Fibroblast of skin of left quadriceps (primary cell): ENCODE data around the gene NRXN3.

Experiments used
- DNase-seq, 2 experiments: peaks; one replicate each; pipeline ENCODE4 v3.0.0-alpha.2; 2013; ENCODE audit warnings: low read depth in 2 of 2

NRXN3 gene

GRCh38 chr14:78637489-78637888 is 467.3 kb downstream of the NRXN3 start:
- DNase-seq = no peak

- DNase-seq = no peak
Measured at GRCh38 chr14:78637908-78638475, 467.8 kb downstream of the NRXN3 start.

GRCh38 chr14:78638926-78639325 is 468.8 kb downstream of the NRXN3 start:
- DNase-seq = no peak

- no peak for DNase-seq
Measured at GRCh38 chr14:78644824-78645559, 474.8 kb downstream of the NRXN3 start.

- no peak for DNase-seq
Measured at GRCh38 chr14:78652727-78653126, 482.6 kb downstream of the NRXN3 start.

- no peak for DNase-seq
Measured at GRCh38 chr14:78653173-78653572, 483.0 kb downstream of the NRXN3 start.

GRCh38 chr14:78657451-78657850 is 487.3 kb downstream of the NRXN3 start:
- DNase-seq = no peak

GRCh38 chr14:78664841-78665240 is 494.7 kb downstream of the NRXN3 start:
- DNase-seq = no peak

GRCh38 chr14:78666336-78667056 is 496.3 kb downstream of the NRXN3 start:
- DNase-seq = no peak

- no peak for DNase-seq
Measured at GRCh38 chr14:78667141-78667540, 497.0 kb downstream of the NRXN3 start.

GRCh38 chr14:78673845-78674244 is 503.7 kb downstream of the NRXN3 start:
- DNase-seq = no peak

- no peak for DNase-seq
Measured at GRCh38 chr14:78674820-78675219, 504.6 kb downstream of the NRXN3 start.

GRCh38 chr14:78683206-78683605 is 513.0 kb downstream of the NRXN3 start:
- DNase-seq = no peak

GRCh38 chr14:78683981-78684380 is 513.8 kb downstream of the NRXN3 start:
- no peak for DNase-seq

GRCh38 chr14:78688503-78688902 is 518.3 kb downstream of the NRXN3 start:
- DNase-seq = no peak

- no peak for DNase-seq
Measured at GRCh38 chr14:78690836-78691235, 520.7 kb downstream of the NRXN3 start.

GRCh38 chr14:78697341-78697740 is 527.2 kb downstream of the NRXN3 start:
- DNase-seq = peak in 1 of 2 experiments; percentile 14

GRCh38 chr14:78698991-78699390 is 528.8 kb downstream of the NRXN3 start:
- no peak for DNase-seq

- no peak for DNase-seq
Measured at GRCh38 chr14:78700236-78700635, 530.1 kb downstream of the NRXN3 start.

- no peak for DNase-seq
Measured at GRCh38 chr14:78701246-78701645, 531.1 kb downstream of the NRXN3 start.

- no peak for DNase-seq
Measured at GRCh38 chr14:78704965-78705364, 534.8 kb downstream of the NRXN3 start.

- no peak for DNase-seq
Measured at GRCh38 chr14:78705989-78706388, 535.8 kb downstream of the NRXN3 start.
